Measurements from ENCODE around the gene ZSCAN5B.

The ZSCAN5B gene

DNA sequence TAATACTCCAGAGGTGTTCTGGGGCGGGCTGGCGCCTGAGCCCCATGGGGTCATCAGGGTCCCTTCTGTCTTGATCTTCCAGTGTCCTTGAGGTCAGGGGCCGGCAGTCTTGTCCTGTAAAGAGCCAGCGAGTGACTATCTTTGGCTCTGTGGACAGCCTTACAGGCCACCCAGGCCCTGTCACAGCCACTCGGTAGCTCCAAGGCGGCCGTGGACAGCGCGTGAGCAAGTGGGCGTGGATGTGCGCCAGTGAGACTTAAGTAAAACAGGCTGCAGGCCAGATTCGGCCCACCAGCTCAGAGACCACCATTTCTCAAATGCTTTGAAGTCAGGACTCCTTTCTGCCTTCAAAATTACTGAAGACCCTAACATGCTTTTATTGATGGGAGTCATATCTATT is 52.8 kb downstream of the ZSCAN5B start:
- DNase-seq (ENCODE audit: low read depth): no peak

DNA sequence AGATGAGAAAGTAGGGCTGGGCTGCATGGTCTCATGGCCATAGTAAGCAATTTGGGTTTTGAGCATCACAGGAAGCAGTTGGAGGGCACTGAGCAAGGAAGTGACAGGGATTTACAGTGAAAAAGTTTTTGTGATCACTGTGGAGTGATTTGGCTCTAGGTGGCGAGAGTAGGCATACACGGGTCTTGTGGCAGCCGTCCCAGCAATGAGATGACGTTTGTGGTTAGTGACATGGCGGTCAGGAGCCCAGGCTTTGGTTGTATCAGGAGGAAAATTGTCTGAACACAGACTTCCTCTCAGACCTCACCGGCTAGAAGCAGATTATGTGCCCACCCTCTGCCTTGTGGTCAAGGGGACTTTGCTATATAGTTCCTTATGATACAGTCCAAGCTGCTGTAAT is 53.2 kb downstream of the ZSCAN5B start:
- no peak for DNase-seq (ENCODE audit: low read depth)

DNA sequence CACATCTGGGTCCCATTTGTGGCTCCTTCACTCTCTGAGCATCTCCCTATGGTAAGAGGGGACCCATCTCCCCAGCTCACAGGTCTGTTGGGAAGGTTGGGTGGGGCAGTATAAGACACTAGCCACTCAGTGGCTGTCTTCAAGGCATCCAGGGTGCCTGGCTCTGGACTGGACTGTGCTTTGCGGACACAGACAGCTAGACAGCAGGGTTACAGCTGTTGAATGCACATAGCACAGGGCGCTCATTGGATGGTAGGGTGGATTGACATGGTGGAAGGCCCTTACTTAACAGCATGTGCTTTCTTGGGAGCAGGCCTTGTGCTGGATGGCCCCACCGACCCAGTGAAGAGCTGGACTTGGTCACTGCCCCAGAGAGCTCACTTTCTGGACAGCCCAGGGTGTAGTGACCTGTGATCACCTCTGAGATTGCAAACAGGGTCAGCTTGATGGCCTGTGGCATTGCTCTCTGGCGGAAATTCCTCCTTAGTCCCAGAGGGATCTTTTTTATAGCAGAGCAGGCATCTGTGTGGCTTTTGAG is 54.6 kb downstream of the ZSCAN5B start:
- DNase-seq (ENCODE audit: low read depth): no peak

DNA sequence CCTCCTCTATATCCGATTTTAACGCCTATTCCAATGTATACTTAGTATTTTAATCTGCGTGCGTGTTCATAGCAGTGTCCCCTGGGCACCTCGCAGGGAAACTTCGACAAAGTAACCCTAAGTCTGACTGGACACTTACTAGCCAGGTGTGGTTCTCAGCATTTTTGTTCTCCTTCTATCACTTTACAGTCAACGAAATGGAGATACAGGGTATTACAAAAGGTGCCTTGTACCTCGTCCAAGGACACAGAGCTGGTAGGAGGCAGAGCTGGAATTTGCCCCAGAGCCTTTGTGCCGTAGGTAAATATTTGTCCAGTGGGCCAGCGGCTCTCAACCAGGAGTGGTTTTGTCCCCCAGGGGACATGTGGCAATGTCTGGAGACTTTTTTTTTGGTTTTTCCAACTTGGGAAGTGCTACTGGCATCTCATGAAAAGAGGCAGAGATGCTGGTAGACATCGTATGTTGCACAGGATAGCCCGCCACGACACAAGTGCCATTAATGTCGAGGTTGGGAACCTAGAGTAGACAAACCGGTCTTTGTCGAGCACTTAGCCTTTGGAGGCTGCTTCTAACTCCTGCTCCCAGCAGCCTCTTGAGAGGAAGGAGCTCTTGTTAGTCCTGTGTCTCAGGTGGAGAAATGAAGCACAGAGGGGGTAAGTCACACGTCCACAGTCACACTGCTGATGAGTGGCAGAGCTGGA is 55.3 kb downstream of the ZSCAN5B start:
- no peak for DNase-seq (ENCODE audit: low read depth)

DNA sequence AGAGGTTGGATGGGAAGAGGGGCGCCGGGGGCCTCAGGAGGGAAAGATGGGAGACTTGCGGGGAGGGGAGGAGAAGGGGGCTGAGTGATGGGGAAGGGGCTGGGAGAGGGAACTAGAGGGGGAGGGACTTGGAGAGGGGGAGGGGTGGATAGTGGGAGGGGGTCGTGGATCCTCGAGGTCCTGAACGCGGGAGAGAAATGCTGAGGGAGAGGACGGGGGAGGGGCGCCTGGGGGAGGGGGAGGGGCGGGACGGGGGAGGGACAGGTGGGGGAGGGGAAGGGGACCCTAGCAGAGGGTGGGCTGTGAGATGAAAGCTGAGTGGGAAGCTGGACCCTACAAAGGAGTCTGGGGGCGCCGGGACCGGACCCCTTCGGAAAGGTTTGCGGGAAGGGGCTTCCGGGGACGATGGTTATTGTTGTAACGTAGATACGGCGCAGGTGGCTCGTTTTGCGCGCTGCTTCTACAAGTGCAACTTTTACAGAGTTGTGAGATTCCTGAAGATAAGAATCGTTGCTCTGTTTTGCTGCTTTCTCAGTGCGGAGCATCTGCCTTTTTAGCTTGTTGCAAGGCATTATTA is 56.1 kb downstream of the ZSCAN5B start:
- no peak for DNase-seq (ENCODE audit: low read depth)

DNA sequence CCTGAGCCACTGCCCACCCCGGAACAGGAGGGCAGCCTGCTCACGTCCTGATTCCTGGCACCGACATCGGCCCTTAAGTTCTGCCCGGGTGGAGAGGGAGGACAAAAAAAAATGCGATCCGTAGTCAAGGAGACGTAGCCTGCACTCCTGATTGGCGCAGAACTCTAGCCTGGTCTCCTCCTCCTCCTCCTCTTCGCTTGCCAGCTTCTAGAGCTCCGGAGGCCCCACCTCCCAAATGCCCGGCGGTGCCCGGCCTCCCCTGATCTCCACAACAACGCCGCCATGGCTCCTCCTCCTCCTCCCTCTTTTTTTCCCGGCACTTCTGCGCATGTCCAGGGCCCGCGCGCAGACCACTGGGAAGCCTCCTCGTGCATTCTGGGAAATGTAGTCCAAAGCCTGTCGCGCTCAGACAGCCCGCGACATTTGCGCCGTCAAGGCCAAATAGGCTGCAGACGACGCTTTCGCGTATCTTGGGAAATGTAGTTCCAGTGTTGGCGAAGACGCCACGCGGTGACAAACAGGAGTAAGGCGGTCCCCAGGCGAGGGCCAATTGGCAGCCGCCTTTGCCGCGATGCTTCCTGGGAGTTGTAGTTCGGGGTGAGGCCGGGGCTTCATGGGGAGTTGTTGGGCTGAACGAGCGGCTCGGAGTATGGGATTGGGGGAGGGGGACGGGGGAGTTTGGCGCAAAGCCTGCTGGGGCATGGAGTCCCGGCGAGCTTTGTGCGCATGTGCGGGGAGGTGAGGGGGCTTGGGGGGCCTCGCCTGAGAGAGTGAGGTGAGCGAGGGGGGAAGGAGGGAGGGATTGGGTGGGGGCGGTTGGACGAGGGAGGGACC is 56.8 kb downstream of the ZSCAN5B start, which contains the start of gene ZNF444:
TSS of gene ZNF444 (plus strand) at position 705 of the 834 bp plus-strand sequence. CDS start 5,625 bp downstream, outside the sequence.
- DNase-seq (ENCODE audit: low read depth): peak; percentile 97

DNA sequence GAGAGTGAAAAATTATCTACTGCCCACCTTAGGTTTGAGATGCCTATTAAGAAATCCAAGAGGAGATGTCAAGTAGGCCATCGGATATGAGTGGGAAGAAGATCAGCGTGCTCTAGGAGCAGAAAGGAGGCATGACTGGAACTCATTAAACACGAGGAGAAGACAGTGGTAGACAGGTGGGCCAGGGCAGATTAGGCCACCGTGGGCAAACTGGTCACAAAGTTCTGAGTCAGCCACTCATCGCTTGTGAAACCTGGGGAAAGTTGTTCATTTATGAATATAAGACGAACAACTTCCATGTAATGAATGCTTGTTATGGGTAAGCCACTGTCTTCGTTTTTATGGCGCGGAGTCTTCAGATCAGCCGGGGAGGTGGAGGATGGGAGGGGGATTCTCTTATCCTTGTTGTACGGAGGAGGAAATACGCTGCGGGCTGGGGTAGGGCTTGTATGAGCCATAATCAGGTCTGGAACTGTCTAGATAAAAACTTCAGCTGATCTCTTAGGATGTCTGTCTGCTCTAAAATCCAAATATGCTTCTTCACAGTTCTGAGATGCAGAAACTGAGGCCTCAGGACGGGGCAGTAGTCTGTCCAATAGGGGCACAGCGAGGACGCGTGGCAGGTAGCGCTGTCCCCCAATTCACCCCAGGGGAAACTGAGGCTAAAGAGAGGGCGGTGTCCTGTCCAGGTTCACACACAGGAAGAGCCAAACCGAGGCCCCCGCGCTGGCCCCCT is 57.6 kb downstream of the ZSCAN5B start:
- DNase-seq (ENCODE audit: low read depth): no peak

Measured in stimulated activated CD8-positive, alpha-beta memory T cell treated with anti-CD3 and anti-CD28 coated beads, Interleukin-15, amount 100 ng/mL, for 1 hour (primary cell).